Loucy (cell line): Measurements from ENCODE around the gene TMEFF1.

Experiments used
- H2AFZ ChIP-seq: fragments of 200-600 bp; sonication (generic); 2 replicates; pipeline ENCODE4 v1.6.0; 2016; ENCODE audit warnings: antibody characterized with exemption, mild to moderate bottlenecking, low read length, moderate library complexity
- H3F3A ChIP-seq: fragments of 200-600 bp; 2 replicates; pipeline ENCODE4 v1.6.0; 2016; ENCODE audit warnings: antibody characterized with exemption, low read depth, mild to moderate bottlenecking
- H3K27me3 ChIP-seq: fragments of 200-600 bp; sonication (generic); 2 replicates; pipeline ENCODE4 v1.6.1; 2014; ENCODE audit warnings: low read length, mild to moderate bottlenecking; ENCODE audit not compliant: insufficient read depth, poor library complexity, severe bottlenecking
- H3K36me3 ChIP-seq: fragments of 200-600 bp; sonication (generic); 2 replicates; pipeline ENCODE4 v1.6.1; 2016; ENCODE audit warnings: low read length; ENCODE audit not compliant: insufficient read depth
- H3K4me1 ChIP-seq: fragments of 200-600 bp; sonication (generic); 2 replicates; pipeline ENCODE4 v1.5.1; 2014; ENCODE audit warnings: low read length, mild to moderate bottlenecking; ENCODE audit not compliant: insufficient read depth, poor library complexity, severe bottlenecking
- H3K4me2 ChIP-seq: fragments of 200-600 bp; sonication (generic); 2 replicates; pipeline ENCODE4 v1.6.0; 2014; ENCODE audit warnings: antibody characterized with exemption, low read length, low read depth, mild to moderate bottlenecking; ENCODE audit not compliant: poor library complexity, severe bottlenecking
- H3K4me3 ChIP-seq: fragments of 200-600 bp; sonication (generic); 2 replicates; pipeline ENCODE4 v1.5.1; 2014; ENCODE audit warnings: low read length, mild to moderate bottlenecking, mixed read lengths; ENCODE audit not compliant: poor library complexity, severe bottlenecking
- H3K79me2 ChIP-seq: fragments of 200-600 bp; sonication (generic); 2 replicates; pipeline ENCODE4 v1.6.1; 2014; ENCODE audit warnings: low read length; ENCODE audit not compliant: insufficient read depth
- H3K9ac ChIP-seq: fragments of 200-600 bp; sonication (generic); 2 replicates; pipeline ENCODE4 v1.6.0; 2014; ENCODE audit warnings: mild to moderate bottlenecking, low read depth, low read length, moderate library complexity; ENCODE audit not compliant: poor library complexity, severe bottlenecking
- H3K9me2 ChIP-seq: fragments of 200-600 bp; sonication (generic); replicated peaks from 2 replicates; pipeline ENCODE4 v1.6.1; 2016; ENCODE audit warnings: low read depth, low read length, mixed read lengths
- H3K9me3 ChIP-seq: fragments of 200-600 bp; sonication (generic); 2 replicates; pipeline ENCODE4 v1.6.1; 2014; ENCODE audit warnings: mild to moderate bottlenecking, antibody characterized with exemption, low read length, low read depth; ENCODE audit not compliant: insufficient read depth
- H4K20me1 ChIP-seq: fragments of 200-600 bp; sonication (generic); 2 replicates; pipeline ENCODE4 v1.6.0; 2014; ENCODE audit warnings: antibody characterized with exemption, low read length, mild to moderate bottlenecking; ENCODE audit not compliant: insufficient read depth, poor library complexity, severe bottlenecking
- CTCF ChIP-seq: fragments of 200-600 bp; sonication (generic); conservative IDR thresholded peaks from 2 replicates; pipeline ENCODE4 v1.5.1; 2014; ENCODE audit warnings: mild to moderate bottlenecking, antibody characterized with exemption, low read length
- EZH2phosphoT487 ChIP-seq: fragments of 200-600 bp; IDR thresholded peaks from 2 replicates; pipeline ENCODE4 v1.6.1; 2018; ENCODE audit warnings: antibody characterized with exemption, mild to moderate bottlenecking, moderate library complexity, borderline replicate concordance

TMEFF1 gene

GRCh38 chr9:100474082-100474923, 1.4 kb downstream of the TMEFF1 start:
- Histone ChIP-seq H3K36me3 (no peaks in the 10 kb centered on the region), H3K27me3 (no peaks in the 10 kb centered on the region), H3K9me2 (no peaks in the 10 kb centered on the region), H3K9me3 (no peaks in the 10 kb centered on the region), H4K20me1 (peaks cover 4% of the 10 kb centered on the region), H2AFZ (peak overlapping the region; percentile 99), H3K9ac (peak overlapping the region; percentile 77), H3K79me2 (peaks cover 14% of the 10 kb centered on the region; the same call in 1 of the 2 replicates), H3F3A (no peaks in the 10 kb centered on the region; the same call in 1 of the 2 replicates), H3K4me2 (peak overlapping the region; percentile 81), H3K4me3 (peak overlapping the region; percentile 91), H3K4me1 (peaks cover 23% of the 10 kb centered on the region)
- no peak for TF ChIP-seq CTCF
- no peak for TF ChIP-seq EZH2phosphoT487

- Histone ChIP-seq H2AFZ (no peak overlapping the region), H3F3A (no peaks in the 10 kb centered on the region; the same call in 1 of the 2 replicates), H3K9me3 (no peaks in the 10 kb centered on the region), H3K9ac (peak overlapping the region; percentile 77), H3K79me2 (peaks cover 14% of the 10 kb centered on the region; the same call in 1 of the 2 replicates), H3K9me2 (no peaks in the 10 kb centered on the region), H3K27me3 (no peaks in the 10 kb centered on the region), H3K4me3 (peak overlapping the region; percentile 91), H3K4me1 (peaks cover 23% of the 10 kb centered on the region), H4K20me1 (peaks cover 4% of the 10 kb centered on the region), H3K4me2 (peak overlapping the region; percentile 81), H3K36me3 (no peaks in the 10 kb centered on the region)
- TF ChIP-seq CTCF (no peak), EZH2phosphoT487 (no peak)
Observed at GRCh38 chr9:100474924-100475276, 2.0 kb downstream of the TMEFF1 start.

GRCh38 chr9:100477241-100477640, 4.3 kb downstream of the TMEFF1 start:
- no peak for TF ChIP-seq CTCF
- no peak for TF ChIP-seq EZH2phosphoT487
- Histone ChIP-seq H3K4me2 (no peak overlapping the region), H3K36me3 (no peaks in the 10 kb centered on the region), H3K9me3 (no peaks in the 10 kb centered on the region), H4K20me1 (peaks cover 4% of the 10 kb centered on the region), H3K9ac (no peak overlapping the region), H3K9me2 (no peaks in the 10 kb centered on the region), H2AFZ (no peak overlapping the region), H3F3A (no peaks in the 10 kb centered on the region; the same call in 1 of the 2 replicates), H3K4me1 (peaks cover 21% of the 10 kb centered on the region), H3K79me2 (peaks cover 14% of the 10 kb centered on the region; the same call in 1 of the 2 replicates), H3K4me3 (no peak overlapping the region), H3K27me3 (no peaks in the 10 kb centered on the region)
